ENCODE data around the gene ATP5F1E. TPM values are rescaled to one million over a fixed set of nuclear protein-coding genes. Genes with fewer than 3 reads are reported as not detected.
A peak's percentile ranks its signal among the peaks of the same experiment; 100 is the strongest.

The ATP5F1E gene
- total and polyA plus RNA-seq, 10 of the 15 experiments (the other 5 are each of a cell fraction or from before 2014, with no cell fraction given), result 49.0 to 407 (median 117) TPM

DNA sequence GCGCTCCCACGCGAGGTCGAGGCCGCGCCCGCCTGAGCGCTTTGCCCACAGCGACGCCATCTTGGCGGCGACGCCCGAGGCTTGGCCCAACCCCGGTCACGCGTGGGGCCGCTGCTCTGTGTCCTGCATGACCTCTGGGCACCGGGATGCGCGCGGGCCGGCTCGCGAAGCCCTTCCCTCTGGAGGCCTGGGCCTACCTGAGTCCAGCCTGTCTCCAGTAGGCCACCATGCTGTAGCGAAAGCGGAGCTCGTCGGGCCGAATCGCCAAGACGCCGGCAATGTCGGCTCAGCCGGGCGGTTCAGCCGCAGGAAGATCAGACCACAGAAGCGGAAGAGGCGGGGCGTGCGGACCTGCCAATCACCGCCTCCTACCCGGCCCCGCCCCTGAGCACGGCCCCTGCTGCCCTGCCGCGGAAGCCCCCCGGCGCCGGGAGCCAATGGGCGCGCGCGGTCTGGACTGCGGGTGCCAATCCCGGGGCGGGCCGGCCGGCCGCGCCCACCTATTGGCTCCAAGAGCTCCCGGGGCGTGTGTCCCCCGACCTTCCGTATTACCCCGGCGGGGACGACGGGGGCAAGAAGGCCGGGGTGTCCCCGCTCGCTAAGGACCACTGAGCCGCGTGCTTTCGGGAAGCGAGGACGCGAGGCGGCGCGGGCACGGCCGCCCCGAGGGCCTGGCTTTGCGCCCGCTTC is at the start of gene ATP5F1E (continued):
- TF ChIP-seq RB1 (IDR thresholded peaks at IDR 0.05; ENCODE audit: borderline replicate concordance) (0 out of 2 replicates have a peak, but pooled peaks have one; percentile 58), ESRRA (IDR thresholded peaks at IDR 0.05; ENCODE audit: low read length) (peak; percentile 89; the same call in 1 of the 2 replicates), MXI1 (IDR thresholded peaks at IDR 0.05; ENCODE audit: low read depth, low read length) (peak; percentile 36), EGR1 (IDR thresholded peaks at IDR 0.05; ENCODE audit: borderline replicate concordance in 1 of 2, low read depth in 2 of 2, low read length in 2 of 2) (peak in 1 of 2 experiments; percentile 44; a peak in 1 of 3 replicates), GATAD2B (conservative IDR thresholded peaks at IDR 0.05; ENCODE audit: low read depth) (peak; percentile 99), SKIL (IDR thresholded peaks at IDR 0.05; ENCODE audit: low read depth, poor library complexity, severe bottlenecking) (no peak), ETV6 (conservative IDR thresholded peaks at IDR 0.05 in 1 of 2, IDR thresholded peaks at IDR 0.05 in 1 of 2; ENCODE audit: borderline replicate concordance in 1 of 2, low read depth in 1 of 2) (no peak), CBFB (IDR thresholded peaks at IDR 0.05; ENCODE audit: low read depth) (peak; percentile 88), NFYB (IDR thresholded peaks at IDR 0.05; ENCODE audit: insufficient read depth, low read depth, low read length) (peak; percentile 92), ZBTB11 (CRISPR knock-in tag; IDR thresholded peaks at IDR 0.05) (peak; percentile 55), IKZF2 (IDR thresholded peaks at IDR 0.05) (peak in 1 of 2 experiments; percentile 17; a peak in 2 of 4 replicates), MTA3 (IDR thresholded peaks at IDR 0.05; ENCODE audit: borderline replicate concordance, low read length) (no peak; the same call in 1 of the 2 replicates), BRCA1 (IDR thresholded peaks at IDR 0.05; ENCODE audit: low read depth, low read length) (no peak), RUNX3 (IDR thresholded peaks at IDR 0.05; ENCODE audit: low read length) (peak; percentile 84), MEF2B (IDR thresholded peaks at IDR 0.05; ENCODE audit: partially characterized antibody, poor library complexity, severe bottlenecking) (no peak)
- TF ChIP-seq, protein P1, sequence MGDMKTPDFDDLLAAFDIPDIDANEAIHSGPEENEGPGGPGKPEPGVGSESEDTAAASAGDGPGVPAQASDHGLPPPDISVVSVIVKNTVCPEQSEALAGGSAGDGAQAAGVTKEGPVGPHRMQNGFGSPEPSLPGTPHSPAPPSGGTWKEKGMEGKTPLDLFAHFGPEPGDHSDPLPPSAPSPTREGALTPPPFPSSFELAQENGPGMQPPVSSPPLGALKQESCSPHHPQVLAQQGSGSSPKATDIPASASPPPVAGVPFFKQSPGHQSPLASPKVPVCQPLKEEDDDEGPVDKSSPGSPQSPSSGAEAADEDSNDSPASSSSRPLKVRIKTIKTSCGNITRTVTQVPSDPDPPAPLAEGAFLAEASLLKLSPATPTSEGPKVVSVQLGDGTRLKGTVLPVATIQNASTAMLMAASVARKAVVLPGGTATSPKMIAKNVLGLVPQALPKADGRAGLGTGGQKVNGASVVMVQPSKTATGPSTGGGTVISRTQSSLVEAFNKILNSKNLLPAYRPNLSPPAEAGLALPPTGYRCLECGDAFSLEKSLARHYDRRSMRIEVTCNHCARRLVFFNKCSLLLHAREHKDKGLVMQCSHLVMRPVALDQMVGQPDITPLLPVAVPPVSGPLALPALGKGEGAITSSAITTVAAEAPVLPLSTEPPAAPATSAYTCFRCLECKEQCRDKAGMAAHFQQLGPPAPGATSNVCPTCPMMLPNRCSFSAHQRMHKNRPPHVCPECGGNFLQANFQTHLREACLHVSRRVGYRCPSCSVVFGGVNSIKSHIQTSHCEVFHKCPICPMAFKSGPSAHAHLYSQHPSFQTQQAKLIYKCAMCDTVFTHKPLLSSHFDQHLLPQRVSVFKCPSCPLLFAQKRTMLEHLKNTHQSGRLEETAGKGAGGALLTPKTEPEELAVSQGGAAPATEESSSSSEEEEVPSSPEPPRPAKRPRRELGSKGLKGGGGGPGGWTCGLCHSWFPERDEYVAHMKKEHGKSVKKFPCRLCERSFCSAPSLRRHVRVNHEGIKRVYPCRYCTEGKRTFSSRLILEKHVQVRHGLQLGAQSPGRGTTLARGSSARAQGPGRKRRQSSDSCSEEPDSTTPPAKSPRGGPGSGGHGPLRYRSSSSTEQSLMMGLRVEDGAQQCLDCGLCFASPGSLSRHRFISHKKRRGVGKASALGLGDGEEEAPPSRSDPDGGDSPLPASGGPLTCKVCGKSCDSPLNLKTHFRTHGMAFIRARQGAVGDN (IDR thresholded peaks at IDR 0.05), result peak; percentile 95

All from GM12878 (cell line).